ENCODE results near the gene CREB3L2. TPM values are rescaled to one million over a fixed set of nuclear protein-coding genes. Genes with fewer than 3 reads are reported as not detected.

The CREB3L2 gene
- polyA plus RNA-seq, 1 of the 3 experiments (the other 2 are of a cell fraction) = 22.9 TPM

DNA sequence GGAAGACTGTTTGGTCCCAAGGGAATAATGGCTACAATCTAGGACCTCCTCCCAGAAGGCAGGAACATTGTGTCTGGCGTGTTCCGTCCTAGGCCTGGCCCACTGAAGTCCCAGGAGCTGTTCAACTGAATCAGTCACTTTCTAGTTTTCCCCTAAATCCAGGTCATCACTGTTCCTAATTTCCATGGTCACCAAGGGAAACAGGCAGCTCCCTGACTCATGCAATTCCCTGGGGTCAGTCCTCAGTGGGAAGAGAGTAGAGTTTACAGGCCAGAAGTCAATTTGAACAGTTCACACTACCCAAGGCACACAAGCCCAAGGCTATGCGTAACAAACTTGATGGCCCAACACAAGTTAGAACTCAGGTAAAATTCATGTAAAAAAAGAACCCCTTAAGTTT lies 44.0 kb downstream of the CREB3L2 start:
- DNase-seq = no peak
- ChIA-PET POLR2A (no interaction called here), CTCF (no interaction called here)
- H3K36me3 ChIP-seq (replicated peaks in 1 of 2; ENCODE audit: control insufficient read depth in 1 of 2, insufficient read depth in 2 of 2, low read length in 1 of 2) = peaks cover 0 to 4% of the 10 kb centered on the region in 2 experiments
- peaks cover 11% of the 10 kb centered on the region for H3F3A ChIP-seq (replicated peaks; ENCODE audit: insufficient read depth)
- H3K27me3 ChIP-seq (ENCODE audit: insufficient read depth) = no peaks in the 10 kb centered on the region
- peak overlapping the region in 1 of 2 experiments; percentile 14; a peak in 2 of 4 replicates for H3K27ac ChIP-seq (ENCODE audit: low read depth in 2 of 2, low read length in 1 of 2)
- WGBS (ENCODE audit: low lambda C conversion rate) = 94% methylated on average over 3 of the region's 3 CpGs
- H3K9ac ChIP-seq = no peak overlapping the region
- H3K4me1 ChIP-seq (ENCODE audit: control insufficient read depth in 1 of 2, insufficient read depth in 2 of 2, low read depth in 1 of 2, low read length in 1 of 2) = peaks cover 22 to 36% of the 10 kb centered on the region in 2 experiments
- H3K4me2 ChIP-seq = no peak overlapping the region
- H3K9me2 ChIP-seq = no peaks in the 10 kb centered on the region
- no peak overlapping the region for H2AFZ ChIP-seq (ENCODE audit: low read depth)
- no peaks in the 10 kb centered on the region; the same call in 1 of the 2 replicates for H4K20me1 ChIP-seq (ENCODE audit: insufficient read depth)
- TF ChIP-seq YY1 (IDR thresholded peaks at IDR 0.05; ENCODE audit: low read depth) (no peak), SMC3 (IDR thresholded peaks at IDR 0.05; ENCODE audit: low read depth, low read length) (no peak), EZH2phosphoT487 (IDR thresholded peaks at IDR 0.05; ENCODE audit: borderline replicate concordance, low read depth) (no peak), TEAD4 (IDR thresholded peaks at IDR 0.05; ENCODE audit: borderline replicate concordance, insufficient read depth) (no peak), SIN3A (IDR thresholded peaks at IDR 0.05; ENCODE audit: borderline replicate concordance, low read depth, low read length) (no peak), FOXM1 (IDR thresholded peaks at IDR 0.05; ENCODE audit: low read depth) (no peak)
- no peak overlapping the region for H3K4me3 ChIP-seq (ENCODE audit: low read depth in 2 of 2, low read length in 1 of 2)
- peaks cover 99% of the 10 kb centered on the region for H3K79me2 ChIP-seq (ENCODE audit: insufficient read depth)
- H3K9me3 ChIP-seq = no peaks in the 10 kb centered on the region

DNA sequence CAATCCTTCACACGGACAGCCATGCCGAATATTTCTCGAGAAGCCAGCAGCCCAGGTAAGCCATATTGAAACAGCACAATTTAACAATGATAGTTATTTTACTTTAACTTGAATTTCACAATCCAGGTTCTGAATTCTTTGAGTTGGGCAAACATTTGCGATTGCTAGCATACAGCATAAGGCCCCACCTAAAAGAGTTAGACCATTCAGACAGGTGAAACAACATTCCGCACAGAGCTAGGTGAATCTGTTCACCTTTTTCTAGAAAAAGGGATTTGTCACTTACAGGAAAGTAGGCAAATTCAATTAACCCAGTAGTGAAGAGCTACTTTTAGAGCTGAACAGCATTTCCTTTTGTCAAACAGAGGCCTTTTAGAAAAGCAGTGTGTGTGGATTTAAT lies 45.3 kb downstream of the CREB3L2 start:
- ChIA-PET POLR2A (no interaction called here), CTCF (interaction anchor here (0.6 to 1.8 kb wide), 5 partner anchors 12 to 53 kb away, joined by 3 to 6 read pairs (median 4); no protein-coding TSS in a partner anchor)
- WGBS (ENCODE audit: low lambda C conversion rate) = 98% methylated on average over 5 of the region's 5 CpGs
- Histone ChIP-seq H3K4me3 (ENCODE audit: low read depth in 2 of 2, low read length in 1 of 2) (no peak overlapping the region), H4K20me1 (ENCODE audit: insufficient read depth) (no peaks in the 10 kb centered on the region; the same call in 1 of the 2 replicates), H3K9ac (no peak overlapping the region), H3K27me3 (ENCODE audit: insufficient read depth) (no peaks in the 10 kb centered on the region), H3K9me3 (no peaks in the 10 kb centered on the region), H3K79me2 (ENCODE audit: insufficient read depth) (peaks cover 99% of the 10 kb centered on the region), H3F3A (replicated peaks; ENCODE audit: insufficient read depth) (peaks cover 11% of the 10 kb centered on the region), H3K9me2 (no peaks in the 10 kb centered on the region), H2AFZ (ENCODE audit: low read depth) (no peak overlapping the region), H3K27ac (ENCODE audit: low read depth in 2 of 2, low read length in 1 of 2) (no peak overlapping the region), H3K4me2 (no peak overlapping the region), H3K4me1 (ENCODE audit: control insufficient read depth in 1 of 2, insufficient read depth in 2 of 2, low read depth in 1 of 2, low read length in 1 of 2) (peaks cover 18 to 41% of the 10 kb centered on the region in 2 experiments), H3K36me3 (replicated peaks in 1 of 2; ENCODE audit: control insufficient read depth in 1 of 2, insufficient read depth in 2 of 2, low read length in 1 of 2) (peaks cover 0 to 4% of the 10 kb centered on the region in 2 experiments)
- DNase-seq = no peak
- TF ChIP-seq GATA2 (CRISPR knock-in tag; IDR thresholded peaks at IDR 0.05) (no peak), FOXM1 (IDR thresholded peaks at IDR 0.05; ENCODE audit: low read depth) (no peak), GABPA (IDR thresholded peaks at IDR 0.05; ENCODE audit: low read depth) (no peak), MXI1 (IDR thresholded peaks at IDR 0.05; ENCODE audit: low read depth, low read length) (no peak), POLR2AphosphoS5 (IDR thresholded peaks at IDR 0.05; ENCODE audit: low read depth, low read length) (no peak), EZH2phosphoT487 (IDR thresholded peaks at IDR 0.05; ENCODE audit: borderline replicate concordance, low read depth) (no peak), NRF1 (IDR thresholded peaks at IDR 0.05; ENCODE audit: low read depth, low read length) (no peak), RCOR1 (IDR thresholded peaks at IDR 0.05; ENCODE audit: low read length) (no peak), RAD21 (IDR thresholded peaks at IDR 0.05; ENCODE audit: low read length) (no peak), JUND (IDR thresholded peaks at IDR 0.05) (no peak), FOXJ3 (CRISPR knock-in tag; IDR thresholded peaks at IDR 0.05) (no peak), FOSL2 (IDR thresholded peaks at IDR 0.05; ENCODE audit: borderline replicate concordance, low read depth) (no peak)
- TF ChIP-seq, protein P1, sequence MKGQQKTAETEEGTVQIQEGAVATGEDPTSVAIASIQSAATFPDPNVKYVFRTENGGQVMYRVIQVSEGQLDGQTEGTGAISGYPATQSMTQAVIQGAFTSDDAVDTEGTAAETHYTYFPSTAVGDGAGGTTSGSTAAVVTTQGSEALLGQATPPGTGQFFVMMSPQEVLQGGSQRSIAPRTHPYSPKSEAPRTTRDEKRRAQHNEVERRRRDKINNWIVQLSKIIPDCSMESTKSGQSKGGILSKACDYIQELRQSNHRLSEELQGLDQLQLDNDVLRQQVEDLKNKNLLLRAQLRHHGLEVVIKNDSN (IDR thresholded peaks at IDR 0.05; ENCODE audit: borderline replicate concordance, low read depth) = no peak
- TF ChIP-seq, protein P2, sequence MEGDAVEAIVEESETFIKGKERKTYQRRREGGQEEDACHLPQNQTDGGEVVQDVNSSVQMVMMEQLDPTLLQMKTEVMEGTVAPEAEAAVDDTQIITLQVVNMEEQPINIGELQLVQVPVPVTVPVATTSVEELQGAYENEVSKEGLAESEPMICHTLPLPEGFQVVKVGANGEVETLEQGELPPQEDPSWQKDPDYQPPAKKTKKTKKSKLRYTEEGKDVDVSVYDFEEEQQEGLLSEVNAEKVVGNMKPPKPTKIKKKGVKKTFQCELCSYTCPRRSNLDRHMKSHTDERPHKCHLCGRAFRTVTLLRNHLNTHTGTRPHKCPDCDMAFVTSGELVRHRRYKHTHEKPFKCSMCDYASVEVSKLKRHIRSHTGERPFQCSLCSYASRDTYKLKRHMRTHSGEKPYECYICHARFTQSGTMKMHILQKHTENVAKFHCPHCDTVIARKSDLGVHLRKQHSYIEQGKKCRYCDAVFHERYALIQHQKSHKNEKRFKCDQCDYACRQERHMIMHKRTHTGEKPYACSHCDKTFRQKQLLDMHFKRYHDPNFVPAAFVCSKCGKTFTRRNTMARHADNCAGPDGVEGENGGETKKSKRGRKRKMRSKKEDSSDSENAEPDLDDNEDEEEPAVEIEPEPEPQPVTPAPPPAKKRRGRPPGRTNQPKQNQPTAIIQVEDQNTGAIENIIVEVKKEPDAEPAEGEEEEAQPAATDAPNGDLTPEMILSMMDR (IDR thresholded peaks at IDR 0.05) = no peak
- TF ChIP-seq, protein P3, sequence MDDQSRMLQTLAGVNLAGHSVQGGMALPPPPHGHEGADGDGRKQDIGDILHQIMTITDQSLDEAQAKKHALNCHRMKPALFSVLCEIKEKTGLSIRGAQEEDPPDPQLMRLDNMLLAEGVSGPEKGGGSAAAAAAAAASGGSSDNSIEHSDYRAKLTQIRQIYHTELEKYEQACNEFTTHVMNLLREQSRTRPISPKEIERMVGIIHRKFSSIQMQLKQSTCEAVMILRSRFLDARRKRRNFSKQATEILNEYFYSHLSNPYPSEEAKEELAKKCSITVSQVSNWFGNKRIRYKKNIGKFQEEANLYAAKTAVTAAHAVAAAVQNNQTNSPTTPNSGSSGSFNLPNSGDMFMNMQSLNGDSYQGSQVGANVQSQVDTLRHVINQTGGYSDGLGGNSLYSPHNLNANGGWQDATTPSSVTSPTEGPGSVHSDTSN (IDR thresholded peaks at IDR 0.05) = no peak
- TF ChIP-seq, protein P4, sequence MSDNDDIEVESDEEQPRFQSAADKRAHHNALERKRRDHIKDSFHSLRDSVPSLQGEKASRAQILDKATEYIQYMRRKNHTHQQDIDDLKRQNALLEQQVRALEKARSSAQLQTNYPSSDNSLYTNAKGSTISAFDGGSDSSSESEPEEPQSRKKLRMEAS (IDR thresholded peaks at IDR 0.05; ENCODE audit: low read depth) = no peak

Measured in SK-N-SH (cell line).